Adipose tissue (tissue), 3 donors: Measurements from ENCODE around the gene NIN. TPM values are rescaled to one million over a fixed set of nuclear protein-coding genes. Genes with fewer than 3 reads are reported as not detected.

Experiments used
- H3K27ac ChIP-seq: one replicate; pipeline ENCODE4 v1.5.1; 2013; ENCODE audit warnings: low read depth, low read length
- WGBS, 3 donors: extraction: QIAGEN DNeasy Blood & Tissue Kit; methylation state at CpG; one replicate each; pipeline ENCODE4 v1.1.7; 2013; 5-methylcytosine and 5-hydroxymethylcytosine counted together
- polyA plus RNA-seq, 3 donors: library from polyadenylated mRNA; stranded (reverse); fragments of 200-250 nt; gene quantifications; one replicate each; pipeline ENCODE4 v1.2.3, GENCODE V29; 2013
- donor health status: healthy with polysubstance abuse.
- donor health status: Bipolar disorder and iron deficiency.
- donor health status: healthy.

The NIN gene
- polyA plus RNA-seq, 3 donors: 2.6 to 8.2 (median 6.4) TPM

GRCh38 chr14:50774542-50775267, 56.3 kb downstream of the NIN start:
- no peak overlapping the region for H3K27ac ChIP-seq
- 63 to 89% (median 84%) methylated on average over 8 of the region's 8 CpGs for WGBS, 3 donors

GRCh38 chr14:50773632-50774541, 57.1 kb downstream of the NIN start:
- H3K27ac ChIP-seq: no peak overlapping the region
- 40 to 59% (median 55%) methylated on average over 7 of the region's 7 CpGs for WGBS, 3 donors

GRCh38 chr14:50772412-50772811, 58.5 kb downstream of the NIN start:
- WGBS, 3 donors: 76 to 85% (median 83%) methylated on average over 7 of the region's 7 CpGs
- H3K27ac ChIP-seq: no peak overlapping the region

GRCh38 chr14:50770586-50770985, 60.4 kb downstream of the NIN start:
- H3K27ac ChIP-seq: no peak overlapping the region
- 92 to 98% (median 96%) methylated on average over 8 of the region's 8 CpGs for WGBS, 3 donors

GRCh38 chr14:50769863-50770500, 61.0 kb downstream of the NIN start:
- WGBS, 3 donors: 49 to 94% (median 94%) methylated on average over 13 of the region's 13 CpGs

GRCh38 chr14:50768680-50769079, 62.3 kb downstream of the NIN start:
- no peak overlapping the region for H3K27ac ChIP-seq
- WGBS, 3 donors: 69 to 90% (median 88%) methylated on average over 3 of the region's 3 CpGs

More at GRCh38 chr14:50769863-50770500, 61.0 kb downstream of the NIN start:
- H3K27ac ChIP-seq: no peak overlapping the region

GRCh38 chr14:50766338-50766886, 64.5 kb downstream of the NIN start:
- no peak overlapping the region for H3K27ac ChIP-seq
- WGBS, 3 donors: 35 to 75% (median 63%) methylated on average over 6 of the region's 6 CpGs

GRCh38 chr14:50763382-50764007, 67.5 kb downstream of the NIN start:
- H3K27ac ChIP-seq: no peak overlapping the region
- 20 to 91% (median 79%) methylated on average over 12 of the region's 12 CpGs for WGBS, 3 donors

- WGBS, 3 donors: 46 to 90% (median 85%) methylated on average over 3 of the region's 3 CpGs
- H3K27ac ChIP-seq: no peak overlapping the region
Measured at GRCh38 chr14:50762931-50763300, 68.0 kb downstream of the NIN start.

GRCh38 chr14:50762001-50762930, 68.7 kb downstream of the NIN start:
- no peak overlapping the region for H3K27ac ChIP-seq
- WGBS, 3 donors: 91 to 92% (median 92%) methylated on average over 9 of the region's 9 CpGs

GRCh38 chr14:50759800-50760543, 71.0 kb downstream of the NIN start:
- WGBS, 3 donors: 75 to 97% (median 96%) methylated on average over 8 of the region's 8 CpGs
- no peak overlapping the region for H3K27ac ChIP-seq

GRCh38 chr14:50758945-50759344, 72.0 kb downstream of the NIN start:
- 52 to 87% (median 83%) methylated on average over 5 of the region's 5 CpGs for WGBS, 3 donors
- H3K27ac ChIP-seq: no peak overlapping the region

- H3K27ac ChIP-seq: no peak overlapping the region
- WGBS, 3 donors: 84 to 95% (median 94%) methylated on average over 7 of the region's 7 CpGs
Measured at GRCh38 chr14:50758305-50758704, 72.7 kb downstream of the NIN start.

- H3K27ac ChIP-seq: no peak overlapping the region
- WGBS, 3 donors: 94 to 97% (median 95%) methylated on average over 4 of the region's 4 CpGs
Measured at GRCh38 chr14:50757702-50758101, 73.3 kb downstream of the NIN start.

GRCh38 chr14:50756300-50756699, 74.7 kb downstream of the NIN start:
- no peak overlapping the region for H3K27ac ChIP-seq
- 69 to 84% (median 84%) methylated on average over 8 of the region's 8 CpGs for WGBS, 3 donors

GRCh38 chr14:50750323-50750722, 80.6 kb downstream of the NIN start:
- WGBS, 3 donors: 97 to 100% (median 97%) methylated on average over 1 of the region's 1 CpG
- no peak overlapping the region for H3K27ac ChIP-seq
